GM18498 (cell line): ENCODE data around the gene RIMBP3B.
"Not testable (repeated sequence)": the region's sequence is repeated elsewhere in the genome, so short reads cannot be mapped to it uniquely, and the experiment has no call there.

Source experiments
- ATAC-seq: cut with Tn5 transposase; IDR thresholded peaks from one replicate; pipeline ENCODE4 v1.9.1; 2021; ENCODE audit warnings: mild to moderate bottlenecking, moderate library complexity; ENCODE audit not compliant: unreplicated experiment

The RIMBP3B gene, protein sequence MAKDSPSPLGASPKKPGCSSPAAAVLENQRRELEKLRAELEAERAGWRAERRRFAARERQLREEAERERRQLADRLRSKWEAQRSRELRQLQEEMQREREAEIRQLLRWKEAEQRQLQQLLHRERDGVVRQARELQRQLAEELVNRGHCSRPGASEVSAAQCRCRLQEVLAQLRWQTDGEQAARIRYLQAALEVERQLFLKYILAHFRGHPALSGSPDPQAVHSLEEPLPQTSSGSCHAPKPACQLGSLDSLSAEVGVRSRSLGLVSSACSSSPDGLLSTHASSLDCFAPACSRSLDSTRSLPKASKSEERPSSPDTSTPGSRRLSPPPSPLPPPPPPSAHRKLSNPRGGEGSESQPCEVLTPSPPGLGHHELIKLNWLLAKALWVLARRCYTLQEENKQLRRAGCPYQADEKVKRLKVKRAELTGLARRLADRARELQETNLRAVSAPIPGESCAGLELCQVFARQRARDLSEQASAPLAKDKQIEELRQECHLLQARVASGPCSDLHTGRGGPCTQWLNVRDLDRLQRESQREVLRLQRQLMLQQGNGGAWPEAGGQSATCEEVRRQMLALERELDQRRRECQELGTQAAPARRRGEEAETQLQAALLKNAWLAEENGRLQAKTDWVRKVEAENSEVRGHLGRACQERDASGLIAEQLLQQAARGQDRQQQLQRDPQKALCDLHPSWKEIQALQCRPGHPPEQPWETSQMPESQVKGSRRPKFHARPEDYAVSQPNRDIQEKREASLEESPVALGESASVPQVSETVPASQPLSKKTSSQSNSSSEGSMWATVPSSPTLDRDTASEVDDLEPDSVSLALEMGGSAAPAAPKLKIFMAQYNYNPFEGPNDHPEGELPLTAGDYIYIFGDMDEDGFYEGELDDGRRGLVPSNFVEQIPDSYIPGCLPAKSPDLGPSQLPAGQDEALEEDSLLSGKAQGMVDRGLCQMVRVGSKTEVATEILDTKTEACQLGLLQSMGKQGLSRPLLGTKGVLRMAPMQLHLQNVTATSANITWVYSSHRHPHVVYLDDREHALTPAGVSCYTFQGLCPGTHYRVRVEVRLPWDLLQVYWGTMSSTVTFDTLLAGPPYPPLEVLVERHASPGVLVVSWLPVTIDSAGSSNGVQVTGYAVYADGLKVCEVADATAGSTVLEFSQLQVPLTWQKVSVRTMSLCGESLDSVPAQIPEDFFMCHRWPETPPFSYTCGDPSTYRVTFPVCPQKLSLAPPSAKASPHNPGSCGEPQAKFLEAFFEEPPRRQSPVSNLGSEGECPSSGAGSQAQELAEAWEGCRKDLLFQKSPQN (N-terminal part only)

DNA sequence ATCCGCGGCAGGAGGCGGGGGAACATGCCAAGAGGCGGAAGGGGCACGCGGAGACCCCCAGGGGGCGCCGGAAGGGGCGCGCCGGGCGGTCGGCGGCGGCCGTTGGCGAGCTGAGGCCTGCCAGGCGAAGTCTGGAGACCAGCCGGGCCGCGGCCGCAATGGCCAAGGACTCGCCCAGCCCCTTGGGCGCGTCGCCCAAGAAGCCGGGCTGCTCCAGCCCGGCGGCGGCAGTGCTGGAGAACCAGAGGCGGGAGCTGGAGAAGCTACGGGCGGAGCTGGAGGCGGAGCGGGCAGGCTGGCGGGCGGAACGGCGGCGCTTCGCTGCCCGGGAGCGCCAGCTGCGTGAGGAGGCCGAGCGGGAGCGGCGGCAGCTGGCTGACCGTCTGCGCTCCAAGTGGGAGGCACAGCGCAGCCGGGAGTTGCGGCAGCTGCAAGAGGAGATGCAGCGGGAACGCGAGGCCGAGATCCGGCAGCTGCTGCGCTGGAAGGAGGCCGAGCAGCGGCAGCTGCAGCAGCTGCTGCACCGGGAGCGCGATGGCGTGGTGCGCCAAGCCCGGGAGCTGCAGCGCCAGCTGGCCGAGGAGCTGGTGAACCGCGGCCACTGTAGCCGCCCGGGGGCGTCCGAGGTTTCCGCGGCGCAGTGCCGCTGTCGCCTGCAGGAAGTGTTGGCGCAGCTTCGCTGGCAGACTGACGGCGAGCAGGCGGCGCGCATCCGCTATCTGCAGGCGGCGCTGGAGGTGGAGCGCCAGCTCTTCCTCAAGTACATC is at the start of gene RIMBP3B:
TSS of gene RIMBP3B (plus strand) at position 51 of the 767 bp plus-strand sequence. CDS start at position 159, 108 bp downstream.
- peak; percentile 79 for ATAC-seq

DNA sequence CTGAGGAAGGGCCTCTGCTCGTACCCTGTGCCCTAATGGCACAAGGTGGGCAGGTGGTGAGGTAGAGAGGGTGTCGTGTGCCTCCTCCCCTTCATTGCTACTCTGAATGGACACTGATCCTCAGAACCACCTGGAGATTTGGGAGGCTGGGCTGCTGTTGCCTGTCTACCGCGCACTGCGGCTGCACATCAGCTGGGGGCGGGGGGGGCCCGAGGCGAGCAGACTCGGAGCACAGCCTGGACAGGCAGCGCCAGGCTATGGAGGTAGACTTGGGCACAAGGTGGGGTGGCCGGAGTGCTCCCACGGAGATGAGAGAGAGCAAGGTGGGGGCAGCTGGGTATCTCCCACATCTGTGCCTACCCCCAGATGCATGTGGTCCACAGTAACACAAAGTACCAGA is 26.0 kb upstream of the RIMBP3B start:
- ATAC-seq, result not testable (repeated sequence)

DNA sequence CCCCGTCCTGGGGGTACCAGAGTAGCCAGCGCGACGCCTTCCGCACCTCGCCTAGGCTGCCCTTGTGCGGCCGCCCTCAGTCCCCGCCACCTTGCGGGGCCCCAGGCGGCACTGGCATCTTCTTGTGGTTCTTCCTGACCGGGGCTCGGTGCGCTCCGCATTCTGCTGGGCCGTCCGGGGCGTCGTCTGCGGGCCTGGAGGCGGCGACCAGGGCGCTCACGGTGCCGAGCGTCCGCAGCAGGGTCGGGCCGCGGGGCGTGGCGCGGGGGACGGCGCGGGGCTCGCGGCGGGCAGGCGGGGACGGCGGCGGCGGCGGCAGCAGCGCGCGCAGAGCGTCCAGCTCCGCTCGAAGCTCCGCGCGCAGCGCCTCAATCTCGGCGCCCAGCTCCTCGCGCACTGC is 23.0 kb upstream of the RIMBP3B start:
- ATAC-seq, result not testable (repeated sequence)

DNA sequence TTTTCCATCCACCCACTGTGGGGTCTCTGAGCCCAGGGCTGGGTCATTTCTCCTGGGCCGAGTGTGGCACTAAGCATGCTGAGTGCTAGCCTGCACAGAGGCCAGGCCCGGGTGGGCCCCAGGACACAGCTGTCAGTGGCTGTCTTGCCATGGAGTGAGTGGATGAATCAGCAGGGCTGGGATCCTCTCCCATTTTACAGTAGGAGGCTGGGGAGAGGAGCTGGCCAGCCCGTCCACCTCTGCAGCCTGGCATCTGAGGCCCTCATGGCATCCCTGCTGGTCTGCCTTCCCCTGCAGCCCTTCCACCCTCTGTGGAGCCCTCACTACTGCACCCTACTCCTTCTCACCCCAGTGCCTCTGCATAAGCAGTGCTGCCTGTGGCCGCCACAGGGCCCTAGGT is 21.1 kb upstream of the RIMBP3B start:
- ATAC-seq, result not testable (repeated sequence)

DNA sequence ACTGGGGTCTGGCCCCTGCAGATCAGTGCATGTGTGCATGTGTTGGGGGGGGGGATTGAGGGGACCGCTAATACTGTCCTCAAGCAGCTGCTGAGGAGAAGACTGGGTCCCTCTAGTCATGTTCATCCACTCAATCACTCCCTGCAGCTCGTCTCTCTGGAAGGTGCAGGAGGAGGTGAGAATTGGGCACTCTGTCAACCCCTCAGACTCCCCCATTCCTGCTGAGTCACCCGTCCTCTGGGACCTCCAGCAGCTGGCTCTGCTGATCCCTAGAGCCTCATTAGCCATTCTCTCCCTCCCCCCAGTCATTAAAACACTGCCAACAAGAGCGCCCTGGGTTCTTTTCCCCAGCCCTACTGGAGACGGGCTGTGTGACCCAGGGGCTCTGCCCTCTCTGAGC is 20.5 kb upstream of the RIMBP3B start:
- not testable (repeated sequence) for ATAC-seq

DNA sequence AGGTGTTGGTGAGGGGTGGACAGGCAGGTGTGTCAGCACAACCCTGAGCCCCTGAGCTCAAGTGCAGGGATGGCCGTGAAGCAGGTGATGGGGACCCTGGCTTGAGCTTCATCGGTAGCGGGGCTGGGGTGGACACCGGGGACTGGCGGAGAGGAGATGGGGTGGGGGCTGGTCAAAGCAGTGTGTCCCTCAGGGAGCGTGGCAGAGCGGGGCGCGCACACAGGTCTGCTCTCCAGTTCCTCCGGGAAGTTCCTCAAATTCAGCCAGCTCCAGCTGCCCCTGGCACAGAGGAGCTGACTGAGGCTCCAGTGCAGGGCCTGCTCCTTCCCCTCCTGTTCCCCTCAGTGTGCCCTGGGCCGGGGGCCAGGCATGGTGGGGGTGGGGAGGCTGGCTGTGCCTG is 19.7 kb upstream of the RIMBP3B start:
- not testable (repeated sequence) for ATAC-seq

DNA sequence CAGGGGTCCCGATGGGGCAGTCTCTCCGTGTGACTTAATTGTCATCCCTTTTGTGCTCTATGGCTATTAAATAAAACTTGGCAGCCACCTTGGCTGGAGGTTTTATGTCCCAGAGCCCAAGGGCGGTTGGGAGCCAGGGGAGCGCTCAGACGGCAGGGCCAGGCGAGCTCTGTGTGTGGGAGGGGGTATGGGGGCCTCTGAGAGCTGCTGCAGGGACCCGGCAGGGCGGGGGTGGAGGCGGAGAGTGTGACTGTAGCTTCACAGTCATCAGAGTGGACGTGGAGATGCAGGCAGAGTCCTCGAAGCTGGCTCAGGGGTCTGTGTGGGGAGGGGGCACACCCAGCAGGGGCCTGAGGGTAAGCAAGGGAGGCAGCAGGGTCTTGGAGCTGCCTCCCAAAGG is 19.2 kb upstream of the RIMBP3B start:
- ATAC-seq, result not testable (repeated sequence)

DNA sequence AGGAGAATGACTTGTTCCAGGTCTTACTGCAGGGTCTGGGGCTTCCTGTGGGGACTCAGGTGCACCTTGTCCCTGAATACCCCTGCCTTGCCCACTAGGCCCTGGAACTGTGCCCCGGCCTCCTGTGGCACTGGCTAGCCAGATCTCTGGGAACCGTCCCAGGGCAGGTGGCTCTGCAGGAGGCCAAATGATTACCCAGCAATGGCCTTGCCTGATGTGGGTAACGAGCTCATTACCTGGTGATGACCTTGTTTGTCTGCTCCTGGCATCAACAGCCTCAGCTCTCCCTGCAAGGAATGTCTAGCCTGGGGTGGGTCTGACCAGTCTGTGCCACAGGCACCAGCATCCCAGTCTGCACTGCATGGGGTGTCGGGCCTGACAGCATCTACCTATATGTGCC is 18.2 kb upstream of the RIMBP3B start:
- not testable (repeated sequence) for ATAC-seq

DNA sequence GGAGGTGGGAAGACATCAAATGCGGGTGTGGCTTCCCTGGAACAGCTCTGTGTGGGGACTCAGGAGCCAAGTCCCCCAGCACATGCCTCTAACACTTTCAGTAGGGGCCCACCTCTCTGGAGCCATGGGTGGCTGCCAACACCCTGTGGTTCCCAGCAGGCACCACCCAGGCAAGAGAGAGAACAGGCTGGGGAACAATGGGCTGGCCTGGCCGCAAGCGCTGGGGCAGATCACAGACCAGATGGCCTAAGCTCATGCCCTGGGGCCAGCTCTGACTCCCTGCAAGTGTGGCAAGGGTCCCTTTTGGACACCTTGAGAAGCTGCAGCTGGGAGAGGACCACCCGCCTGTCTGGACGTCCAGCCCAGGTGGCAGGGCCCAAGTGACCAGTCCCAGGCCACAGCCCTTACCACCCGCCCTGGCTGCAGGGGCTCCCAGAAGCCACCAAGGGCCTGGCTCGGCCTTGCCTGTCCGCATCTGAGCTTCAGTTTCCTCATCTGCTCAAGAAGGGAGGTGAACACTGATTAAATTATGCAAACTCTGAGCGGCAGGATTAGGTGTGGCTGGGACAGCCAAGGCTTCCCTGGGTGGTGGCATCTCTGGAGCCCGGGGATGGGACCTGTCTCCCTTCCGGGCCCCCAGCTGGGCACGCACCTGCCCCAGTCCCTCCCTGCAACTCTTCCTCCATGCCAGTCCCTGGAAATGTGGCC is 14.8 kb upstream of the RIMBP3B start:
- ATAC-seq, result not testable (repeated sequence)

DNA sequence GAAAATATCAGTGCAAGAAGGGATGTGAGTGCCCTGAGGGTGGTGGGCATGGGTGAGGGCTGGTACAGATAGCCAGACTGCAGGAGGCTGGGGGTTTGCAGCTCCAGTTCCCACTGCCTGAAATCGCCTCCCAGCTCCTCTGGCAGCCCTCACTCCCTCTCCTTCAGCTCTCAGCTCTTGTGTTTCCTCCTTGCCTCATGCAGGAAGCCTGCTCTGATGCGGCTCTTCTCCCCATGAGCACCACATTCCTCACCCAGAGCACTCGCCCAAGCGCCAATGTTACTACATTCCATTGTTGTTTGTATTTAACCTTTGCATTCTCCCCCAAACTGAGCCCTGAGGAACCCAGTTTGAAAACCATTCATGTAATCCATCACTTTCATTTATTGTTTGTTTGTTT is 7.7 kb upstream of the RIMBP3B start:
- ATAC-seq, result not testable (repeated sequence)

DNA sequence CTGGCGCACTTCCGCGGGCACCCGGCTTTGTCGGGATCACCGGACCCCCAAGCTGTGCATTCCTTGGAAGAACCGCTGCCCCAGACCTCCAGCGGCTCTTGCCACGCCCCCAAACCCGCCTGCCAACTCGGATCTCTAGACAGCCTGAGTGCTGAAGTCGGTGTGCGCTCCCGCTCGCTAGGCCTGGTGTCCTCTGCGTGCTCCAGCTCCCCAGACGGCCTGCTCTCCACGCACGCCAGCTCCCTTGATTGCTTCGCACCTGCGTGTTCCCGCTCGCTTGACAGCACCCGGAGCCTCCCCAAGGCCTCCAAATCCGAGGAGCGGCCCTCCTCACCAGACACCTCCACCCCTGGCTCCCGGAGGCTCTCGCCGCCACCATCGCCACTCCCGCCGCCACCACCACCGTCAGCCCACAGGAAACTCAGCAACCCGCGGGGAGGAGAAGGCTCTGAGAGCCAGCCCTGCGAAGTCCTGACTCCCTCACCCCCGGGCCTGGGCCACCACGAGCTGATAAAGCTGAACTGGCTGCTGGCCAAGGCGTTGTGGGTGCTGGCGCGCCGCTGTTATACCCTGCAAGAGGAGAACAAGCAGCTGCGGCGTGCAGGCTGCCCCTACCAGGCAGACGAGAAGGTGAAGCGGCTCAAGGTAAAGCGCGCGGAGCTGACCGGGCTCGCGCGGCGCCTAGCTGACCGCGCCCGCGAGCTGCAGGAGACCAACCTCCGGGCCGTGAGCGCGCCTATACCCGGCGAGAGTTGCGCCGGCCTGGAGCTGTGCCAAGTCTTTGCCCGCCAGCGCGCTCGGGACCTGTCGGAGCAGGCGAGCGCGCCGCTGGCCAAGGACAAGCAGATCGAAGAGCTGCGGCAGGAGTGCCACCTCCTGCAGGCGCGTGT is 1.2 kb downstream of the RIMBP3B start:
- ATAC-seq, result peak; percentile 36

DNA sequence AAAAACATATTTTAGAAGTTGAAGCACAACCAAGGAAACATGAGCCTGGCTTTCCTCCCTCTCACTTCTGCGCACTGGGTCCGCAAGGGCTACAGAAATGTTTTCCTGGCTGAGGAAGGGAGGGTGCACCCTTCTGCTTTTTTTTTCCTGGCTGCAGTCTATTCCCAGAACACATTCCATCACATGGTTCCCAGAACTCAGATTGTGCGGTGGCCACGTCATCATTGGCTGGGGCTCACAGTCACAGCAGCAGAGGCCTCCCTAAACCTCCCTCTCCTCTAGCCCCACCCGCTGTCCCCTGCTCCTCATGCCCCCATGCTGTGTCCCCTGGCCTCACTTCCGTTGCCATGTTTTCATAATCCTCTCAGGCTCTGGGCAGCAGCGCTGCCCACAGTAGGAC is 5.9 kb downstream of the RIMBP3B start:
- not testable (repeated sequence) for ATAC-seq

DNA sequence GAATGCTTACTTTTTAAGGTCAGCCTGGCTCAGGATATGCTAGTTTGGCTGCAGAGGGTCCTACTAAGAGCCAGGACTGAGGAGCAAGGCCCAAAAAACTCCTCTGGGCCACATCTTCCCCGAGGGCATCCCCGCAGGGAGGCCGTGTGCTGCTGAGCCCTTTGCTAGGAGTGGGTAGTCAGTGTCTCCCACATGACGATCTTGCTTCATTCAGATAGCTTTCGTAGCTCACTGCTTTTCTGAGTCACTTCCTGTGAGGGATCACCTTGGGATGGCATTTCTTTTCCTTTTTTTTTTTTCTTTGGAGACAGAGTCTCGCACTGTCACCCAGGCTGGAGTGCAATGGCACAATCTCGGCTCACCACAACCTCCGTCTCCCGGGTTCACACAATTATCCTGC is 6.5 kb downstream of the RIMBP3B start:
- ATAC-seq, result not testable (repeated sequence)

DNA sequence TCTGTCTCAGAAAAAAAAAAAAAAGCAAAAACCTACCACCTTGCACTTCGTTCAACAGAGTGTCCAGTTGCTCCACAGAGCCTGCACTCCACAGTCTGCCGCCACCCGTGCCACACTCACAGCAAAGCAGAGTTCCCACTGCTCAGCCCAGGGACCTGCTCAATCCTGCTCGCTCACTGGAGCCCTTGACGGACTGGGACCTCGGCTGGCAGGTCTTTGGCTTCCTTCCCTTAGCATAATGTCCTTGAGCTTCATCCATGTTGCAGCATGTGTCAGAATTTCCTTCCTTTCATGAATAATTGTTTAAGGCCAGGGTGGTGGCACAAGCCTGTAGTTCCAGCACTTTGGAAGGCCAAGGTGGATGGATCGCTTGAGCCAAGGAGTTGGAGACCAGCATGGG is 11.1 kb downstream of the RIMBP3B start:
- ATAC-seq, result not testable (repeated sequence)

DNA sequence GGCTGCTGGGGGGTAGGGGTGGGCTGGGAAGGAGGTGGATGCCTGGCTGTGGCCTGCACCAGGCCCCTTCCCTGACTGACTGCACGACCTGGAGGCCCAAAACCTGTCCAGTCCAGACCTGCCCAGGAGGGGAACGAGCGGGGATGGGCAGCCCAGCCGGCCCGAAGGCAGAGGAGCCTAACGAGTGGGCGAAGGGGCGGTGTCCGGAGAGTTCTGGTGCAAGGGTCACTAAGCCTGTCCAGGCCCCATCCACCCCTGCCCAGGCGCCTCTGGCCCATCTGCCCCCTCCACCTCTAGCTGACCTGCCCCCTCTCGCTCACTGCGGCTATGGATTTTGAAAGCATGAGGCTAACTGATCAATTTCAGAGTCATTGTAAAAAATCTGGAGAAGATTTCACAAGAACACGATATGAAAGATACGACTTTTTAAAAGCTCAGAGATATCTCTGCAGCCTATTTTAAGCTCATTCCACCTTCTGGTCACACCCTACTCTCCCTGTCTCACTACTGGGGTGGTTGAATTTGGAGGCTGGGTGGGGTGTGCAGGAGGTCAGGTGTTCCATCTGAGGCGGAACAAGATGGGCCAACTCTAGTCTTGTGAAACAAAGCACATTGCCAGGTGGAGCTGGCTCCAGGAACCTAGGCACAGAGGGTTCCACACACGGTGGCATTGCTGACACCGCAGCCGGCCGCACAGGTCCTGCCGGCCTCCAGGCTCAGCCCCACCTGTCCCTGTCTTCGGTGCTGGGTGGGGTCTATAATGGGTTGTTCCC is 17.8 kb downstream of the RIMBP3B start:
- not testable (repeated sequence) for ATAC-seq

DNA sequence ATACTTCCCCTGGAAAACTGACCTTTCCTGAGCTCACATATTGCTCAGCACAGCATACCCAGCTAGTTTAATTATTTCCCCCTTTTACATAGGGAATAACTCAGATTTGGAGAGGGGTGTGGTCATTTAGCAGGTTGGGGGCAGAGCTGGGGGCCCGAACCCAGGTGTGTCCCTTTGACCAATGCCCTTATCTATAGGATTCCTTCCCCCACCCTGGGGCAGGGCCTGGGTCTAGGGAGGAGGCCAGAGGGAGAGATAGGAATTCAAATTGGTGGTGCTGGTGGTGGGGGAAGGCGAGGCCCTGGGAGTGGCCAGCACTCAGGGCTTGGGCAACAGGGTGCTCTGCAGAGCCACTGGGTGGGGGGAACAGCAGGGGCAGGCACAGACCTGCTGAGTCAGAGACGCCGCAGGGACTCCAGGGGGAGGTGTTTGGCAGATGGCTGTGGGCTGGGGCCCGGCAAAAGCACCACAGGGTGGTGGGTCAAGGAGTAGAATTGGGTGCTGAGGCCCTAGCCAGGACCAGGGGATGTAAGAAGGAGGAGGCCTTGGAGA is 19.3 kb downstream of the RIMBP3B start:
- ATAC-seq, result not testable (repeated sequence)

DNA sequence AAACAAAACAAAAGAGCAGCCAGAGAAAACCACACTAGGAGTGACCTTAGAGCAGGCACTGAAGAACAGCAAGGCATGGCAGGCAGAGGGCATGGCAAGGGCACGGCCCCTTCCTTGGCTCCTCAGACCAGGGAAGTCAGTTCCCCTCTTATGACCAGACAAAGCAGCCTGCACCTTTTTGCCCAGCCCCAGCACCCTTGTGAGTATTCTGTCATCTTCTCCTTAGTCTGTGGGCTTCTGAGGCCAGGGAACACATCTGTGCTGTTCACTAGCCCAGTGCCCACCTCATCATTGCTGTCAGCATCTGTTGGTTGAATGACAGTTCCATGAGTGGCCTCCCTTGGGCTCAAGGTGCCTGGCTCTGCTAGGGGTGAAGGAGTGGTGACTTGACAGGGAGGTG is 23.6 kb downstream of the RIMBP3B start:
- not testable (repeated sequence) for ATAC-seq
